ENCODE results near the gene GVQW3.

- no peak for TF ChIP-seq ZNF274 (IDR thresholded peaks at IDR 0.05; ENCODE audit: low read depth, low read length)
- no peak for TF ChIP-seq SUZ12 (IDR thresholded peaks at IDR 0.05; ENCODE audit: extremely low read depth, insufficient read depth, insufficient read length)
Measured at GRCh38 chr11:76337923-76338322, 43.2 kb upstream of the GVQW3 start.
